GM18870 (cell line): ENCODE results near the gene RBBP8NL.

Experiments
- ATAC-seq: cut with Tn5 transposase; IDR thresholded peaks from one replicate; pipeline ENCODE4 v1.9.1; 2021; ENCODE audit warnings: moderate library complexity; ENCODE audit not compliant: unreplicated experiment

Gene RBBP8NL

DNA sequence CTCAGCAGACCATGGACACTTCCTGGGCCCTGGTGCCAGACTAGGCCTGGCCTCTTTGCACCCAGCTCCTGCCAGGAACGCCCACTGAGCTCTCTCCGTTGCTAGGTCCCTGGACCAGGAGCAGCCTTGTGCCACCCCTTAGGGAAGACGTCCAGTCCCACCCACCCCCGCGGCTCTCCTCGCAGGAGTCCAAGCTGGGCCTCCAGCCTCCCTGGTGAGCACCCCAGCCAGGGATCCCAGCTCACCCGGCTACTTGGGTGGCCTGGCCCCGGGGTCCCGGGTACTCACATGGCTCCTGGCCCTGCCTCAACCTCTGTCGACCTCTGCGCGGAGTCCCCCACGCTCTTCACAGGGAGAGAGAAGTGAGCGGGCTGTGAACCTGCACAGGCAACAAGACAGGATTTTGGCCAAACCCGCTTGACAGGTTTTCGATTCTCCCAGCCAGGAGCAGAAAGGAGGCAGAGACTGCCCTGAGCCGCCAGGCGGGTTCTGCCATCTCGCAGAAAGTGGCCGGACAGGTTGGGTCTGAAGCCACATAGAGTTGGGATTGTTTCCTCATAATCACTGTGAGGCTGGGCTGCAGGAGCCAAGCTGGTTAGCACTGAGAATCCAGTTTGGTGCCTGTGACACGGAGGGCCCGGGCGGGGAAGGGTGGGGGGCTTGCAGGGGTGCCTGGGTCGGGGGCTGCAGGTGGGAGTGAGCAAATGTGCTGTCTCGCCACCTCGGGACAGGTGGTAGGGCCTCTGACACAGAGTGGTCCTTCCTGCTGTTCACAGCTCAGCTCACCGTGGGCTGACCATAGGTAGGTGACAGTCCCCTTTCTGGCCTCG is at the start of gene RBBP8NL:
Gene RBBP8NL (minus strand): TSS at position 368 of the 830 bp plus-strand sequence. CDS start 7,892 bp downstream, outside the sequence.
- ATAC-seq = no peak

DNA sequence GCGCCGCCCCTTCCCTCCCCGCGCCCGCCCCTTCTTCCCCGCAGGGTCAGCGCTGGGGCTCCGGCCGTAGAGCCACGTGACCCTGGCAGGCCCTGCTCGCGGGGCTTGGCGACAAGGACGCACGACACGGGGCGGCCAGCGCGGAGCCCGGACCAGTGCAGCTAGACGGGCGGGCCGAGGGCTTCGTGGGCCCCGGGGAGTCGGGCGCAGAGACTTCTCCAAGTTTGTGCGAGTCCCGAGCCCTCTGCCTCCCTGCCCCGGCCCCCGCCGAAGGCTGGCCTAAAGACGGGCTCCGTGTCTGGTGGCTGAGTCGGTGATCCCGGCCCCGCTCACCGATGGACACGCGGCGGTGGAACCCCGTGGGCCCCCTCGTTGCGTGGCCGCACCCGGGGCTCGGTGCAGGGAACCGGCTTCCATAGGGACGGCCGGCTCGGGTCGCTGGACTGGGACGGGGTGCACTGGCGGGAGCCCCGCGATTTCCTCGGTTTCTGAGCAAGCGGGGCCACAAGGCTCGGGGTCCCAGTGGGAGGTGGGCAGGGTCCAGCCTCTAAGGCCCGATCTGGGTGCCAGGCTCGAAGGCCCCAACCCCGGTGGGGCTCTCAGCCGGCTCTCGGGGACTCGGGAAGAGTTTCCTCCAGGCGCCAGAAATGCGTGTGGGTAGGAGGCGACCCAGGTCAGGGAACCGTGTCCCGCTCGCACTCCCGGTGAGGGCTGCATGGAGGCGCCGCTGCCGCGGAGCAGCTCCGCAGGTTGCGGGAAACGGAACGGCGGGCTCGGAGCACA is 48.9 kb upstream of the RBBP8NL start:
- no peak for ATAC-seq

DNA sequence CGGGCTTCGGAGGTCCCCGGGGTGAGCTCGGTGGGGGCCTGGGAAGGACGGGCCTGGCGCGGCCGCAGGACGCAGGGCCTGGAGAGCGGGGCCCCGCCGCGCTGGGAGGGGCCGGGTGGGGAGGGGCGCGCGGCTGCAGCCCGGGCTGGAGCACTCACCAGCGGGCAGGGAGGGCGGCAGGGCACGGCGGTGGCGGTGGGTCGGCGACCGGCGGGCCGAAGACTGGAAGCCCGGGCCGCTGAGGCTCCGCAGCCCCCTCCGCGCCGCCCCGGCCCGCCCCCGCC is 48.4 kb upstream of the RBBP8NL start, which contains the start of gene GATA5:
Gene GATA5 (minus strand): TSS at position 224 of the 284 bp plus-strand sequence. CDS start 474 bp downstream, outside the sequence.
- ATAC-seq = no peak

DNA sequence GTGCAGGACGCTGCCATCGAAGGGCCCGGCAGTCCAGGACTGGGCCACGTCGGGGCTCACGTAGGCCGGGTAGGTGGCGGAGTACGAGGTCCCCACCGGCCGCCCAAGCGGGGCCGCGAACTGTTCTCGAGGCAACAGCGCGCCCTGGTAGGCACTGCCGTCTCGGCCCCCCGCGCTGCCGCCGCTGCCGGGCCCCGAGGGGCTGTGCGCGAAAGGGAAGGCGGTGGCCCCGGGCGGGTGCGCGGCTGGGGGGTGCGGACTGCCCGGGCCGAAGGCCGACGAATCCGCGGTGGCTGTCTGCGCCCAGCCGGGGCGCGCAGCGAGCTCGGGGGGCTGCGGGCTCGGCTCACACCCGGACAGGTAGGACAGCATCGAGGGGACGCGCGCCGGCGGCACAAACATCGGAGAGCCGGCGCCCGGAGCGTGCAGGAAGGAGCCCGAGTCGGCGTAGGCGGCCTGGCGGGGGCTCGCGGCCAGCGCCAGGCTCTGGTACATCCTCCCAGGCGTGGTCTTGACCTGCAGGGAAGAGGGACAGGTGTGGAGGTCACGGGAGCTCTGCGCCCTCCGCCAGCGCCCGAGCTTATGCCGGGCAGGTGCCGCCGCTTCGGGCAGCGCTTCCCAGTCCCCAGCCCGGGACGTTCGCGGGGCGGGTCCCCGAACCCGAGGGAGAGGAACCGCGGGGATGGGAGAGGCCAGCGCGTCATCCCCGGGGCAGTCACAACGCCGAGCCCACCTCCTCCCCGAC is 47.9 kb upstream of the RBBP8NL start:
- ATAC-seq = no peak

DNA sequence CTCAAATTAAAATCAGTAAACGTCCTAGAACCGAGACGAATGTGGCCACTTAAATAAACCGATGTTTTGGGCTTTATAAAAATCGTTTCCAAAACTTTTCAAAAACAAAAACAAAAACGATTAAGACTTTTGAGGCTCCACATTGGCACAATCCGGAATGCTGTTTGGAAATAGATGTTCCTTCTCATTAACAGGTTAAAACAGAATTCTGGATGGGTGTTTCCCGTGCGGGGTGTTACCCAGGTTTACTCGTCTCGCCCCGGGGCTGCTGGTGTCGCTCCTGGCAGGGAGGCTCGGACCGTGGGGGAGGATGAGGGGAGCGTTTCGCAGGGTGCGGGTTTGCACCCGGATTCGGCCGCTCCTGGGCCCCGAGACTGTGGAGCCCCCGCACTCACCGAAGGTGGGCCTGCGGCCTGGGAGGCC is 47.3 kb upstream of the RBBP8NL start:
- no peak for ATAC-seq

DNA sequence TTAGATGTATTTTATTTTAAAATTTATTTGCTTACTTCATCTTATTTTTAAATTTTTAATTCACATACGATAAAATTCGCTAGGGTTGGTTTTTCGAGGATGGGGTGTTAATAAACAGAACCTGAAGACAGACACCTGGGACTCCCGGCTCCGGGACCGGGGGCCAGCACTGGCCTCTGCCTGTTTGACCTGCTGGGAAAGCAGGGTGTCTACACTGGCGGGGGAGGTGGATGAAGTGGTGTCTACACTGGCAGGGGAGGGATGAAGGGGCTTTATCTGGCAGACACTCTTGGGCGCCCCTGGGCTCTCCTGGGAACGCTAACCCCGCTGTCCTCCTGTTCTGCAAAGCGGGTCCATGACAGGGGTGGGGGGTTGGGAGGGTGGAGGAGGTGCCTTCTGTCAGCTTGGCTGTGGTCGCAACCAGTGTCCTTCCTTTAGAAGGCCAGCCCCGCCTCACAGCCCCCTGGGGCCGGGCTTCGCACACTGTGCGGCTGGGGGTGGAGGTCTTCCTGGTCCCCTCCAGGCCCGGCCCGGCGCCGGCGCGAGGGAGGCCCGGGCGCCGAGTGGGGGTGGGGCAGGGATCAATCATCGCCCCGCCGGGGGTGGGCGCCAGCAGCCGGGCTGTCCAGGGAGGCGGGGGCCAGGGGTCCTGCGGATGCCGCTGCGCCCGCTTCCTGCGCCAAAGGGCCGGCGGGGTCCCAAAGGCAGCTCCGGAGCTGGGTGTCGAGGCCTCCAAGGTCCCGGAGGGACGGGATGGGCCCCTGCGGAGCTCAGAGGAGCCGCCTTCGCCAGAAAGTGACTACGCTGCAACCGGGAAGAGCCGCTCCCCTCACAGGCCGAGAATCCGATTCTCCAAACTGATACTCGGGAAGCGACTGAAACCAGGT is 46.6 kb upstream of the RBBP8NL start:
- no peak for ATAC-seq

DNA sequence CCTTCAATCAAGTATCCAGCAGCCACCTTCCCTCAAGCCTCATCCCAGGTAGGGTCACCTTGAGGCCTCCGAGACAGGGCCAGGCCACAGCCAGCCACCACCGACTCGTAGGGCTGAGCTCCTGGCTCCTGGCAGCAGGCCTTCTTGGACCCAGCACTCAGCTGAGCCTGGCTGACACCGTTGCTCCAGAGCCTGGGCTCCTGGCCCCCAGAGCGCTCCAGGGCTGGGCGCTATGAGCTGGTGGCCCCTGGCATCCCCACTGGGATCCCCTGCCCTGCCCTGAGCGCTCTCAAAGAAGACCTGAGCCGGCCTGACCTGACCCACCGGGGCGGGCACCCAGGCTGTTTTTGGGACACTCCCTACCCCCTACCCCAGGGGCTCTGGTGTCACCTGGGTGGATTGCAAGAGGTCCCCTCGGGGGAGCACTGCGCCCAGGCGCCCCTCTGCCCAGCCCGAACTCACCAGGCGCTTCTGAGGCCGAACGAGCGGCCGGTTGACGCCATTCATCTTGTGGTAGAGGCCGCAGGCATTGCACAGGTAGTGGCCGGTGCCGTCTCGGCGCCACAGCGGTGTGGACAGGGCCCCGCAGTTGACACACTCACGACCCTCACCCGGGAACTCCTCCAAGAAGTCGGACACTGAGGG is 45.7 kb upstream of the RBBP8NL start:
- ATAC-seq = no peak

DNA sequence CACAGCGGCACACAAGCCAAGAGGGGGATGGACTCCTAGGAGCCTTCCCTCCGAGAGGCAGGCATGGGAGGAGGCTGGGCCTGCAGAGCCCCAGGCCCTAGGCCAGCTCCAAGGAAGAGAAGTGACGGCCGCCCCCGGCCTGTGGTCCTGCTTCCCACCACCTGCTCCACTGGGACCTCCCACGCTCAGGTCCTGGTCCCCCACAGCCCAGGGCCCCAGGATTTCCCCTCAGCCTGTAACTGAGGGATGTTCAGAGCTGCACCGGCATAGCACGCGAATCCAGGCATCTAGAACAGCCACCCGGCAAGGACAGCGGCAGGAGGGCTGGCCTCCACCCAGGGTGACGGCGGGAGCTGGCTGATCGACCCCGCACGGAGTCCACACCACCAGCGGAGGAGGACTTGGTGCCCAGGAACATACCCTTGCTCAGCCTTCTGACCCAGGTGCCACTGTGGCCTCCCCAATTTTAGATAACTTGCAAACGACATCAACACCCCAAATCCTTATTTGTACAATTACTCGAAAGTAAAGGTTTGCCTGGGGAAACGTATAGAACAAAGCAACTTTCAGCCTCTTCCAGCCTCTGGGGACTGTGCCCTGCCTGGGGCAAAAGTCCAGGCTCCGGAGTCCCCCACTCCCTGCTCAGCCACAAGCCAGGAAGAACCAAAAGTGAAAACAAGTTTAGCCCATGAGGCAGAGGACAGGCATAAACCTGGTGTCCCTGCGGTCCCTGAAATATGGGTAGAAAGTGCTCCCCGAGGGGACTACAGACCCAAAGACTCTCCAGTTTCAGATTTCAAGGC is 45.0 kb upstream of the RBBP8NL start:
- ATAC-seq = no peak

GRCh38 chr20:62470459-62470858 is 43.1 kb upstream of the RBBP8NL start:
- ATAC-seq = no peak

GRCh38 chr20:62470001-62470400 is 42.7 kb upstream of the RBBP8NL start:
- no peak for ATAC-seq

DNA sequence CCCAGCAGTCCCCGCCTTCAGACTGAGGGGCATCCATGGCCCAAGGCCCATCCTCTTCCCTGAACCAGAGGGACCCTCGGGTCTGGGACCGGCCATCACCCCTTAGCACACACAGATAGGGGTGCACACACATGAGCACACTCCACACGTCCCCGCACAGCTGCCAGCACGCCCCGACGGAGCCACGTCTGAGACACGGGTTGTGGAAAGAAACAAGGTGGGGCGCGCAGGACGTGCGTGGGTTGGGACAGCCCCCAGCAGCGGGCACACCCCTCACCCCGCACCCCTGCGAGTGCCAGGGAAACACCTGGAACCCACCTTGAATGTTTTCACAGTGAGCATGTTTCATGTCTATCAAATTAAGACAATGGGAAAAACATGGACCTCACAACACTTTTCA is 42.0 kb upstream of the RBBP8NL start:
- no peak for ATAC-seq

DNA sequence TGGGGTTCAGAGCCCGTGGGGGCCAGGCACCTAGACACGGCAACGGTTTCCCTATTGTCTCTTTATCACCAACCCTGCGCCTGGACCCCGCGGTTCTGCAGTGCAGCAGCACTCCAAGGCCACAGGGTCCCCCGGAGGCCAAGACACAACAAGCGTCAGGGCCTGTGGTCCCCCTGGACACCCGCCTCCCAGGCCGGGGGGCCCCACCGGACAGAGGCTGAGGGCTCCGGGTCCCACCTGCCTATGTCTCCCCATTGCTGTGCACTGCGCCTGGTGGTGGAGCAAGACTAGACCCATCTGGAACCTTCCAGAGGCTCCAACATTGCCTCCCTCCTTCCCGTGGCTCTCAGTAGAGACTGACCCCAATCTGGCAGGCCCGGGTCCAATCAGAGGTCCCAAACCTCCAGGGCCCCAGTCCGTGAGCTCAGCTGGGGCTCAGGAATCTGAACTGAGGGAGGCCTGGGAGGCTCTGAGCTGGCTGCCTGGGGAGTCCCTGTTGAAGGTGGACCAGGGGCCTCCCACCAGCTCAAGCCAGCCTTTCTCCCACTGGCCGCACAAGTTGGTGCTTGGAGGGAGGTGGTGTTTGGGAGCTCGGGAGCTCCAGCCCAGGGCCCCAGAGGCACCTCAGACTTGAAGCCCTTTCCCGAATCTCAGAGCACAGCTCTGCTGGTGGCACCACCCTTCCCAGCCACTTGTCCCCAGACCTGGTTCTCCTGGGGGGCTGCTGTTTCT is 39.6 kb upstream of the RBBP8NL start:
- no peak for ATAC-seq

DNA sequence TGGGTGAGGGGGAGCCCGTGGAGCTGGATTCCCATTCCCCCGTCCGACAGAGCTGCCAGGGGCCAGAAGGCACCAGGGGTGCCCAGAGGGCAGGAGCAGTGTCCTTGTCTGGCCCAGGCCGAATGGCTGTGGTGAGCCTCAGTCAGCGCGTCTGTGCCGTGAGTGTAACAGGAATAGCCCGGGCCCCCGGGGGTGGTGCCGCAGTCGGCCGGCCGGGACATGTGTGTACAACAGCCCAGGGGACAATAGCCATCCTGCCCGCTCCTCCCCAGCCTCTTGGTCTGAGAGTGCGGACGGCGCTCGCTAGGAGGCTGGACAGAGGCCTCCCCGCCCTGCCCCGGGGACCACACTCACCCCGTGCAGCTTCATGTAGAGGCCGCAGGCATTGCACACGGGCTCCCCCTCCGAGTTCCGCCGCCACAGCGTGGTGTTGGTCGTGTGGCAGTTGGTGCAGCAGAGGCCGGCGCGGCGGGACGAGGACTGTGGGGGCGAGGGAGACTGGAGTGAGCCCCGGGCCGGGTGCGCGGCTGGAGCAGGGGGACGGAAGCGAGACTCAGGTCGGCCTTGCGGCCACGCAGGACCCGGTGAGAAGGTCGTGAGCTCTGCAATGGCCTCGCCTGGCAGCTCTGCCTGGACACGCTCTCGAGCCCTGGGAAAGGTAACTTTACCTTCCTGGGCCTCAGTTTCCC is 38.9 kb upstream of the RBBP8NL start:
- no peak for ATAC-seq

GRCh38 chr20:62464990-62465389 is 37.7 kb upstream of the RBBP8NL start:
- no peak for ATAC-seq

DNA sequence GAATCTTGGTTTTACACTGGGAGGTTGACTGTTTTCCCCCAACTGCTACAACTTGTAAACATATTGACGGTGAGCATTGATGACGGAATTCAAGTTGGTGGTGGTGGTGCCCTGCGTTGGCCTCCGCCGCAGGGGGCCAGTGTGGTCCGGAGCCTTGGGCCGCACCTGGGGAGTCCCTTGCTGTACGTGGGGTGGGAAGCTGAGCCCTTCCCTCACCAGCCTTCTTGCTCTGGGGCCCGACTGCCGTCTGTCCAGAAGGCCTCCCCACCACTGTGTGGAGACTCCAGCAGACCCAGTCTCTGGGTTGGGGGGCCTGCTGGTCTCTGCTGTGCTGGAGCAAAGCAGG is 37.1 kb upstream of the RBBP8NL start:
- ATAC-seq = no peak

DNA sequence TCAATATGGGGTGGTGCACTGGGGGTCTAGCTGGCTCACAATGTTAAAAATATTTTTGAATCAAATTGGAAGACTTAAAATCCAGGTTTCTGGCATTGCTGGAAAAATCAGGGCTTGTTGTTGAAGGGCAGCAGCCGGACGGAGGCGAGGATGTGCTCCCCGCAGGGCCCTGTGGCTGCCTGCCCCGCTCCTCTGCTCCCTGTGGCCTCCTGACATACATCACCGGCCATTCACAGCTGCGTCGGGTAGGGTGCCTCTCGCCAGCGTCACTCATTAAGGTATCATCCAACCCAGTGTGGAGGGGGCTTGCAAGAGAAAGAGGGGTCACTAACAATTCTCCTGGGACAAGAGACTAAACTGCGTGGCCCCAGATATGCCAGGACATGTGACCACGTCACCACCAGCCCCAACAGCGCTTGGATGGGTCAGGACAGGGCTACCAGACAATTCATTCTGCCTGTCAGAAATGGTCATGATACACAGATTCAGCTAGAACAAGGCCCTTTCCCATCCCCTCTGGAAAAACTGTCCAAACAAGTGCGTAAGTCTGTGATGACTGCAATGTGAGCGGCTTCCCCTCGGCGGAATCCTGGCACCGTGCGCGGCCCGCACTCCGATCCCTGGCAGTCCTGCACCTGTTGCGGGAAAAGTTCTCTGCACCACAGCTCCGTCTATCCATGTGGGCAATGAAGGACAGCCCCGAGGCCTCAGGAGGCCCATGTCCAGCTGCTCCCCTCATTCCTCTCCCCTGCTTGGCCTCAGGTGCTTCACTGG is 36.5 kb upstream of the RBBP8NL start:
- ATAC-seq = no peak

GRCh38 chr20:62462976-62463592 is 35.7 kb upstream of the RBBP8NL start:
- ATAC-seq = no peak
